HG03196 (cell line): Measurements from ENCODE around the gene WDR48.

ENCODE experiments used
- ATAC-seq: cut with Tn5 transposase; IDR thresholded peaks from one replicate; pipeline ENCODE4 v1.9.1; 2021; ENCODE audit not compliant: unreplicated experiment

WDR48 gene

GRCh38 chr3:39118931-39119660 is 67.3 kb downstream of the WDR48 start:
- ATAC-seq = no peak

- ATAC-seq = no peak
Observed at GRCh38 chr3:39121621-39122020, 69.8 kb downstream of the WDR48 start.

GRCh38 chr3:39122813-39123212 is 71.0 kb downstream of the WDR48 start:
- no peak for ATAC-seq

GRCh38 chr3:39124876-39125840 is 73.3 kb downstream of the WDR48 start:
- ATAC-seq = no peak

- ATAC-seq = no peak
Observed at GRCh38 chr3:39125841-39126500, 74.2 kb downstream of the WDR48 start.

GRCh38 chr3:39126532-39127071 is 74.8 kb downstream of the WDR48 start:
- ATAC-seq = no peak

GRCh38 chr3:39127269-39127907 is 75.6 kb downstream of the WDR48 start:
- no peak for ATAC-seq

- ATAC-seq = no peak
Observed at GRCh38 chr3:39127908-39128304, 76.1 kb downstream of the WDR48 start.

GRCh38 chr3:39128951-39129350 is 77.1 kb downstream of the WDR48 start:
- no peak for ATAC-seq

GRCh38 chr3:39130026-39130425 is 78.2 kb downstream of the WDR48 start:
- no peak for ATAC-seq

- no peak for ATAC-seq
Observed at GRCh38 chr3:39130693-39131265, 79.0 kb downstream of the WDR48 start.

- ATAC-seq = no peak
Observed at GRCh38 chr3:39132096-39133092, 80.6 kb downstream of the WDR48 start.

- ATAC-seq = no peak
Observed at GRCh38 chr3:39133093-39133490, 81.3 kb downstream of the WDR48 start.

- ATAC-seq = no peak
Observed at GRCh38 chr3:39133822-39134221, 82.0 kb downstream of the WDR48 start.

GRCh38 chr3:39134305-39134704 is 82.5 kb downstream of the WDR48 start:
- ATAC-seq = no peak

GRCh38 chr3:39135170-39135805 is 83.5 kb downstream of the WDR48 start:
- ATAC-seq = no peak

- no peak for ATAC-seq
Observed at GRCh38 chr3:39136533-39137434, 85.0 kb downstream of the WDR48 start.
